Osteocyte (in vitro differentiated cells): ENCODE data around the gene AWAT1. TPM values are rescaled to one million over a fixed set of nuclear protein-coding genes. Genes with fewer than 3 reads are reported as not detected.
"Not testable (repeated sequence)": the region's sequence is repeated elsewhere in the genome, so short reads cannot be mapped to it uniquely, and the experiment has no call there.

Experiments used
- DNase-seq: peaks from one replicate; pipeline ENCODE4 v3.0.0; 2021; ENCODE audit warnings: mixed read lengths; ENCODE audit not compliant: unreplicated experiment; ENCODE audit errors: extremely low spot score
- H3K27ac Mint-ChIP-seq: one replicate; pipeline ENCODE4 v1.8.0; 2021; ENCODE audit warnings: mild to moderate bottlenecking, mixed read lengths; ENCODE audit not compliant: unreplicated experiment
- H3K27me3 Mint-ChIP-seq: one replicate; pipeline ENCODE4 v1.8.0; 2021; ENCODE audit warnings: mixed read lengths; ENCODE audit not compliant: unreplicated experiment
- H3K36me3 Mint-ChIP-seq: one replicate; pipeline ENCODE4 v1.8.0; 2021; ENCODE audit warnings: mixed read lengths; ENCODE audit not compliant: unreplicated experiment
- H3K4me1 Mint-ChIP-seq: one replicate; pipeline ENCODE4 v1.8.0; 2021; ENCODE audit warnings: mixed read lengths; ENCODE audit not compliant: unreplicated experiment
- H3K4me3 Mint-ChIP-seq: one replicate; pipeline ENCODE4 v1.8.0; 2021; ENCODE audit warnings: mild to moderate bottlenecking, moderate library complexity, mixed read lengths; ENCODE audit not compliant: unreplicated experiment
- H3K9me3 Mint-ChIP-seq: one replicate; pipeline ENCODE4 v1.8.0; 2021; ENCODE audit warnings: mixed read lengths; ENCODE audit not compliant: unreplicated experiment
- long read RNA-seq: library from polyadenylated mRNA; unstranded; transcript quantifications from one replicate; pipeline ENCODE4 v2.0.0, GENCODE V29; 2021
- total RNA-seq: library from RNA; stranded (reverse); gene quantifications from 2 replicates; pipeline ENCODE4 v1.2.1, GENCODE V29; 2021
- TF ChIP-seq, protein P1 (sequence below): fragments of 200-600 bp; sonication (generic); IDR thresholded peaks from 2 replicates; pipeline ENCODE4 v1.5.0; 2021; ENCODE audit warnings: antibody characterized with exemption, mild to moderate bottlenecking, moderate library complexity

The AWAT1 gene
- not detected in 2 replicates for total RNA-seq
- long read RNA-seq: 0 reads

GRCh38 chrX:70234355-70234754 is at the start of gene AWAT1:
Gene AWAT1, plus strand, starts transcription at chrX:70234655. Its CDS starts 41 bp downstream, at chrX:70234696.
- H3K4me1 Mint-ChIP-seq: no peaks in the 10 kb centered on the region
- TF ChIP-seq, protein P1, sequence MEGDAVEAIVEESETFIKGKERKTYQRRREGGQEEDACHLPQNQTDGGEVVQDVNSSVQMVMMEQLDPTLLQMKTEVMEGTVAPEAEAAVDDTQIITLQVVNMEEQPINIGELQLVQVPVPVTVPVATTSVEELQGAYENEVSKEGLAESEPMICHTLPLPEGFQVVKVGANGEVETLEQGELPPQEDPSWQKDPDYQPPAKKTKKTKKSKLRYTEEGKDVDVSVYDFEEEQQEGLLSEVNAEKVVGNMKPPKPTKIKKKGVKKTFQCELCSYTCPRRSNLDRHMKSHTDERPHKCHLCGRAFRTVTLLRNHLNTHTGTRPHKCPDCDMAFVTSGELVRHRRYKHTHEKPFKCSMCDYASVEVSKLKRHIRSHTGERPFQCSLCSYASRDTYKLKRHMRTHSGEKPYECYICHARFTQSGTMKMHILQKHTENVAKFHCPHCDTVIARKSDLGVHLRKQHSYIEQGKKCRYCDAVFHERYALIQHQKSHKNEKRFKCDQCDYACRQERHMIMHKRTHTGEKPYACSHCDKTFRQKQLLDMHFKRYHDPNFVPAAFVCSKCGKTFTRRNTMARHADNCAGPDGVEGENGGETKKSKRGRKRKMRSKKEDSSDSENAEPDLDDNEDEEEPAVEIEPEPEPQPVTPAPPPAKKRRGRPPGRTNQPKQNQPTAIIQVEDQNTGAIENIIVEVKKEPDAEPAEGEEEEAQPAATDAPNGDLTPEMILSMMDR: no peak
- no peak within 1 kb of the TSS for H3K27ac Mint-ChIP-seq
- H3K36me3 Mint-ChIP-seq: no peaks in the 10 kb centered on the region
- peaks cover 2% of the 10 kb centered on the region for H3K9me3 Mint-ChIP-seq
- no peak for DNase-seq
- H3K4me3 Mint-ChIP-seq: no peak within 1 kb of the TSS
- no peaks in the 10 kb centered on the region for H3K27me3 Mint-ChIP-seq

DNA sequence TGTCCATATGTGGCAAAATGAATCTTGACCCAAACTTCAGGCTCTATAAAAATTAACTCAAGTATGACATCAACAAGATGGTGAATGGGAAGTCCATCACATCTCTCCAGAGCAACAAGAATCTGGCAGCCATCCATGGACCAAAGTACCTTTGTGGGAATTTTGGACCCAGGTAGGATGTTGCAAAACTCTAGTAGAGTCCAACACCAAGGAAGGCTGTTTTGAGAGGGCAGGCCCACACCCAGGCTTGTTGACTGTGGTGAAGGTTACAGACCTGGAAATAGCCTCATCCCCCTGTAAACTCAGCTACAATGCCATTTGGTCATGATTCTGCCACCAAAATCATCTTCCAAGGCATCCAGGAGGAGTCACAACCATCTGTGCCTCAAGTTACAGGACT is 44.2 kb upstream of the AWAT1 start:
- no peak overlapping the region for H3K4me3 Mint-ChIP-seq
- TF ChIP-seq, protein P1: no peak
- no peak overlapping the region for H3K27ac Mint-ChIP-seq
- H3K9me3 Mint-ChIP-seq: peaks cover 37% of the 10 kb centered on the region
- H3K36me3 Mint-ChIP-seq: no peaks in the 10 kb centered on the region
- H3K4me1 Mint-ChIP-seq: no peaks in the 10 kb centered on the region
- H3K27me3 Mint-ChIP-seq: peaks cover 13% of the 10 kb centered on the region
- DNase-seq: no peak

DNA sequence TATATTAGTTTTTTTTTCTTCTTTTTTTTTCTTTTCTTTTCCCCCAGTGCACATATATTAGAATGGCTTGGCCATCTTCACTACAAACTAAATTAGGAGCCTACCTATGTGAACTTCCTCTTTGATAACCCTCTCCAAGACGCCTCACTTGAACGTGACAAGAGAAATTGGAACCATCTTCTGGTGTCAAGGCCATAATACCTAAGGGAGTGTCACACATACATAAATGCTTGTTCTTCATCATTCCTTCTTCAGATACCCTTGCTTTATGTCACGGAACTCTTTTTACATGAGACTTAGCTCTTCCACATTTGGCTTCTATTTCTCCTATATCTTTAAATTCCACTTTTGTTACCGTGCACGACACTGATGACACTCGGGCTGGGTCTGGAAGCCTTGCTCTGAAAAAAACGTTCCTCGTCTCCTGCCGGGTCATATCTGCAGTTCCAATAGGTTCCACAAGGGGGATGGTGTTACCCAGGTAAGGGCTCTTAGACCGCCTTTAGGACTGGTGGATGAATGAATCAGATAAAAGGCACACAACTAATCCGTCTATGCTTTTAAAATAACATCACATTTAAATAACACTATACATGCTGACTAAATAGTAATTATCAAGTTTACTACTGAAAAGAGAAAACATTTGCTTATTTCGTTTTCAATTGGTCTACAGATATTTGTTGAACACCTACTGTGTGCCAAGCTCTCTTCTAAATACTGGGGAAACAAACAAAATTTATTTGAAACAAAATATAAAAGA is 37.3 kb upstream of the AWAT1 start:
- Mint-ChIP-seq H3K27ac (no peak overlapping the region), H3K4me1 (peaks cover 1% of the 10 kb centered on the region), H3K36me3 (no peaks in the 10 kb centered on the region), H3K9me3 (peaks cover 21% of the 10 kb centered on the region), H3K4me3 (no peak overlapping the region), H3K27me3 (peaks cover 6% of the 10 kb centered on the region)
- no peak for DNase-seq
- TF ChIP-seq, protein P1: peak; percentile 57

GRCh38 chrX:70201732-70202131 is 32.7 kb upstream of the AWAT1 start:
- H3K27ac Mint-ChIP-seq: no peak overlapping the region
- DNase-seq: no peak
- H3K4me3 Mint-ChIP-seq: no peak overlapping the region
- H3K36me3 Mint-ChIP-seq: no peaks in the 10 kb centered on the region
- peaks cover 3% of the 10 kb centered on the region for H3K27me3 Mint-ChIP-seq
- H3K4me1 Mint-ChIP-seq: peaks cover 1% of the 10 kb centered on the region
- TF ChIP-seq, protein P1: no peak
- peaks cover 4% of the 10 kb centered on the region for H3K9me3 Mint-ChIP-seq

DNA sequence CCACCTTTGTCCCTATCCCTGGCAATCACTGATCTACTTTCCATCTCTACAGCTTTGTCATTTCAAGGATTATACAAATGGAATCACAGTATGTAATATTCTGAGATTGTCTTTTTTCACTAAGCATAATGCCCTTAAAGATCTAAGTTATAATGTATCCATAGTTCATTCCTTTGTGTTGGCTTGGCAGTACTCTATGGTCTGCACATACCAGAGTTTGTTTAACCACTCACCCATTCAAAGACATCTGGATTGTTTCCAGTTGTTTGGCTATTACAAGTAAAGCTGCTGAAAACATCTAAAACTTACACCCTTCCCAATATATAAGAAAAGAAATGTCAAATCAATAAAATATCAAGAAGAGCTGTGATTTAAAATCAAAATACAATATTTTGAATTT is 26.0 kb upstream of the AWAT1 start:
- Mint-ChIP-seq H3K4me1 (no peaks in the 10 kb centered on the region), H3K36me3 (no peaks in the 10 kb centered on the region), H3K27me3 (peaks cover 2% of the 10 kb centered on the region), H3K4me3 (no peak overlapping the region), H3K9me3 (no peaks in the 10 kb centered on the region), H3K27ac (no peak overlapping the region)
- no peak for DNase-seq
- TF ChIP-seq, protein P1: no peak

DNA sequence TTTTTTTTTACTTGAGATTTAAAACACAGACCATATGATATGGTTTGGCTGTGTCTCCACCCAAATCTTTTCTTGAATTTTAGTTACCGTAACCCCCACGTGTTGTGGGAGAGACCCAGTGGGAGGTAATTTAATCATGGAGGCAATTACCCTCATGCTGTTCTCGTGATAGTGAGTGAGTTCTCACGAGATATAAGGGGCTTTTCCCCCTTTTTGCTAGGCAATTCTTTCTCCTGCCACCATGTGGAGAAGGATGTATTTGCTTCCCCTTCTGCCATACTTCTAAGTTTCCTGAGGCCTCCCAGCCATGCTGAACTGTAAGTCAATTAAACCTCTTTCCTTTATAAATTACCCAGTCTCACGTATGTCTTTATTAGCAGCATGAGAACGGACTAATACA is 24.9 kb upstream of the AWAT1 start:
- H3K9me3 Mint-ChIP-seq, DNase-seq, H3K27ac Mint-ChIP-seq, H3K36me3 Mint-ChIP-seq, H3K27me3 Mint-ChIP-seq, H3K4me1 Mint-ChIP-seq, H3K4me3 Mint-ChIP-seq: not testable (repeated sequence)
